GM23338 (cell line): ENCODE data around the gene CYTH1. TPM values are rescaled to one million over a fixed set of nuclear protein-coding genes. Genes with fewer than 3 reads are reported as not detected.

Experiments
- ATAC-seq: fragments of 200-7000 bp; cut with Tn5 transposase; 3 replicates; pipeline ENCODE4 v1.9.1; 2020
- DNase-seq: peaks from one replicate; pipeline ENCODE4 v3.0.0-alpha.2; 2015; ENCODE audit warnings: low spot score
- H2AFZ ChIP-seq: fragments of 200-600 bp; sonication (generic); 2 replicates; pipeline ENCODE4 v1.8.0; 2016; ENCODE audit warnings: antibody characterized with exemption, mild to moderate bottlenecking, moderate library complexity
- H3F3A ChIP-seq: fragments of 200-600 bp; sonication (generic); replicated peaks from 2 replicates; pipeline ENCODE4 v1.8.0; 2017; ENCODE audit warnings: antibody characterized with exemption, mixed run types, low read depth
- H3K27ac ChIP-seq: fragments of 200-600 bp; sonication (generic); 2 replicates; pipeline ENCODE4 v1.6.1; 2016; ENCODE audit warnings: low read depth
- H3K27me3 ChIP-seq: fragments of 200-600 bp; sonication (generic); 2 replicates; pipeline ENCODE4 v1.8.0; 2016; ENCODE audit warnings: mild to moderate bottlenecking, mixed run types, moderate library complexity; ENCODE audit not compliant: insufficient read depth
- H3K36me3 ChIP-seq: fragments of 200-600 bp; sonication (generic); 2 replicates; pipeline ENCODE4 v1.8.0; 2016; ENCODE audit warnings: mild to moderate bottlenecking; ENCODE audit not compliant: insufficient read depth
- H3K4me1 ChIP-seq: fragments of 200-600 bp; sonication (generic); 2 replicates; pipeline ENCODE4 v1.8.0; 2016; ENCODE audit warnings: mild to moderate bottlenecking, moderate library complexity; ENCODE audit not compliant: insufficient read depth
- H3K4me2 ChIP-seq: fragments of 200-600 bp; sonication (generic); 2 replicates; pipeline ENCODE4 v1.7.1; 2017; ENCODE audit warnings: mixed run types
- H3K4me3 ChIP-seq: fragments of 200-600 bp; sonication (generic); 2 replicates; pipeline ENCODE4 v1.6.1; 2016; ENCODE audit warnings: mixed run types
- H3K79me2 ChIP-seq: fragments of 200-600 bp; sonication (generic); replicated peaks from 2 replicates; pipeline ENCODE4 v1.8.0; 2017; ENCODE audit warnings: mild to moderate bottlenecking; ENCODE audit not compliant: insufficient read depth
- H3K9me2 ChIP-seq: fragments of 200-600 bp; sonication (generic); 2 replicates; pipeline ENCODE4 v1.8.0; 2017; ENCODE audit not compliant: insufficient read depth
- H4K20me1 ChIP-seq: fragments of 200-600 bp; sonication (generic); replicated peaks from 2 replicates; pipeline ENCODE4 v1.8.0; 2017; ENCODE audit warnings: mild to moderate bottlenecking; ENCODE audit not compliant: insufficient read depth
- H3K27ac Mint-ChIP-seq: 2 replicates; pipeline ENCODE4 v1.8.0; 2020; ENCODE audit warnings: inconsistent platforms, mild to moderate bottlenecking, moderate library complexity, mixed read lengths
- H3K27me3 Mint-ChIP-seq: 3 replicates; pipeline ENCODE4 v1.8.0; 2022; ENCODE audit warnings: low read depth, mild to moderate bottlenecking, moderate library complexity, mixed read lengths, inconsistent platforms; ENCODE audit not compliant: insufficient read depth, poor library complexity
- H3K36me3 Mint-ChIP-seq: 3 replicates; pipeline ENCODE4 v1.8.0; 2021; ENCODE audit warnings: low read depth, mild to moderate bottlenecking, inconsistent platforms, moderate library complexity, mixed read lengths
- H3K4me1 Mint-ChIP-seq: 3 replicates; pipeline ENCODE4 v1.8.0; 2020; ENCODE audit warnings: mild to moderate bottlenecking, inconsistent platforms, mixed read lengths
- H3K4me3 Mint-ChIP-seq: 3 replicates; pipeline ENCODE4 v1.8.0; 2021; ENCODE audit warnings: moderate library complexity, mild to moderate bottlenecking, inconsistent platforms, mixed read lengths
- H3K9me3 Mint-ChIP-seq: 3 replicates; pipeline ENCODE4 v1.8.0; 2020; ENCODE audit warnings: moderate library complexity, mild to moderate bottlenecking, inconsistent platforms, mixed read lengths
- CREB1 ChIP-seq: fragments of 250-450 bp; sonication (Bioruptor Pico); IDR thresholded peaks from 2 replicates; pipeline ENCODE4 v1.5.0; 2020; ENCODE audit warnings: low read depth, mild to moderate bottlenecking, moderate library complexity
- CTCF ChIP-seq, 2 experiments: fragments of 200-600 bp in 1 of 2; sonication (generic) in 1 of 2; conservative IDR thresholded peaks; 2 replicates each; pipeline versions ENCODE4 v1.5.1 to v1.6.1; 2016 to 2017; ENCODE audit warnings: antibody characterized with exemption in 2 of 2, low read depth in 2 of 2, mild to moderate bottlenecking in 2 of 2, moderate library complexity in 1 of 2
- ETS1 ChIP-seq: IDR thresholded peaks from 2 replicates; pipeline ENCODE4 v1.6.1; 2016; ENCODE audit warnings: antibody characterized with exemption
- EZH2 ChIP-seq: fragments of 200-600 bp; sonication (generic); IDR thresholded peaks from one replicate; pipeline ENCODE4 v1.8.0; 2017; ENCODE audit warnings: antibody characterized with exemption, mild to moderate bottlenecking, low read depth; ENCODE audit not compliant: unreplicated experiment
- EZH2phosphoT487 ChIP-seq: fragments of 200-600 bp; sonication (generic); IDR thresholded peaks from one replicate; pipeline ENCODE4 v1.8.1; 2018; ENCODE audit warnings: antibody characterized with exemption; ENCODE audit not compliant: unreplicated experiment
- JUNB ChIP-seq: IDR thresholded peaks from one replicate; pipeline ENCODE4 v1.6.1; 2016; ENCODE audit warnings: antibody characterized with exemption; ENCODE audit not compliant: unreplicated experiment
- NANOG ChIP-seq: IDR thresholded peaks from 2 replicates; pipeline ENCODE4 v1.6.1; 2016; ENCODE audit warnings: antibody characterized with exemption, borderline replicate concordance
- POLR2AphosphoS5 ChIP-seq: IDR thresholded peaks from 2 replicates; pipeline ENCODE4 v1.6.1; 2016; ENCODE audit warnings: antibody characterized with exemption, low read depth
- REST ChIP-seq: IDR thresholded peaks from one replicate; pipeline ENCODE4 v1.6.1; 2018; ENCODE audit warnings: antibody characterized with exemption; ENCODE audit not compliant: unreplicated experiment
- STAT1 ChIP-seq: IDR thresholded peaks from one replicate; pipeline ENCODE4 v1.6.1; 2016; ENCODE audit warnings: antibody characterized with exemption; ENCODE audit not compliant: unreplicated experiment
- ZNF114 ChIP-seq: fragments of 250-450 bp; sonication (Bioruptor Pico); IDR thresholded peaks from 2 replicates; pipeline ENCODE4 v1.5.0; 2020; ENCODE audit warnings: mild to moderate bottlenecking, moderate library complexity
- ZNF331 ChIP-seq: fragments of 250-450 bp; sonication (Bioruptor Pico); IDR thresholded peaks from 2 replicates; pipeline ENCODE4 v1.5.0; 2020; ENCODE audit warnings: low read depth, mild to moderate bottlenecking, moderate library complexity
- ZNF462 ChIP-seq: fragments of 250-450 bp; sonication (Bioruptor Pico); IDR thresholded peaks from 2 replicates; pipeline ENCODE4 v1.5.0; 2020; ENCODE audit warnings: mild to moderate bottlenecking, moderate library complexity
- polyA plus RNA-seq: library from polyadenylated mRNA; unstranded; fragments of >200 nt; fragmentation: Nextera tagmentation; extraction: Ambion mirVana; gene quantifications from 2 replicates; pipeline ENCODE4 v1.2.1, GENCODE V29; 2016
- total RNA-seq: library from RNA; depleted of rRNA; stranded (reverse); fragments of >200 nt; shearing (Covaris generic); gene quantifications from 2 replicates; pipeline ENCODE4 v1.2.3, GENCODE V29; 2014

CYTH1 gene
- total and polyA plus RNA-seq, 2 experiments from 2014 or later = 13.8 to 14.5 TPM

- Histone ChIP-seq H4K20me1 (no peaks in the 10 kb centered on the region), H3K9me2 (no peaks in the 10 kb centered on the region), H3F3A (no peaks in the 10 kb centered on the region), H3K79me2 (no peaks in the 10 kb centered on the region), H3K27ac (no peak overlapping the region), H3K27me3 (no peaks in the 10 kb centered on the region), H3K4me3 (no peak overlapping the region), H3K4me2 (no peak overlapping the region), H3K36me3 (no peaks in the 10 kb centered on the region), H3K4me1 (no peaks in the 10 kb centered on the region), H2AFZ (no peak overlapping the region)
- peaks cover 10% of the 10 kb centered on the region for H3K4me1 Mint-ChIP-seq
- peaks cover 11% of the 10 kb centered on the region for H3K36me3 Mint-ChIP-seq
- ATAC-seq (no peak), DNase-seq (no peak)
- H3K27ac Mint-ChIP-seq = no peak overlapping the region
- peaks cover 6% of the 10 kb centered on the region for H3K27me3 Mint-ChIP-seq
- H3K9me3 Mint-ChIP-seq = peaks cover 3% of the 10 kb centered on the region; the same call in 2 of the 3 replicates
- H3K4me3 Mint-ChIP-seq = no peak overlapping the region
- TF ChIP-seq POLR2AphosphoS5 (no peak), EZH2phosphoT487 (no peak), NANOG (no peak), ZNF462 (no peak), ZNF331 (CRISPR knock-in tag) (no peak), ZNF114 (no peak), REST (no peak), STAT1 (no peak), JUNB (no peak), ETS1 (no peak), EZH2 (no peak), CTCF (conservative IDR thresholded peaks at IDR 0.05; ENCODE audit: low read depth in 2 of 2) (no peak), CREB1 (CRISPR knock-in tag) (no peak)
Measured at GRCh38 chr17:78669256-78669974, 112.7 kb downstream of the CYTH1 start.
